Liver (tissue), 9 donors: ENCODE results near the gene MAPK6. TPM values are rescaled to one million over a fixed set of nuclear protein-coding genes. Genes with fewer than 3 reads are reported as not detected.

Experiments used
- DNase-seq: peaks from one replicate; pipeline ENCODE4 v3.0.0-alpha.2; 2017; ENCODE audit warnings: low spot score
- H3K27ac ChIP-seq, 2 donors: one replicate each; pipeline ENCODE4 v1.7.0; 2013; ENCODE audit warnings: inconsistent platforms in 2 of 2, low read length in 2 of 2, control low read depth in 1 of 2, low read depth in 1 of 2, mild to moderate bottlenecking in 1 of 2
- H3K27me3 ChIP-seq, 4 donors: one replicate each; pipeline versions ENCODE4 v1.6.1 to v1.7.0; 2013; ENCODE audit warnings: low read length in 3 of 4, inconsistent platforms in 1 of 4, mild to moderate bottlenecking in 1 of 4, moderate library complexity in 1 of 4; ENCODE audit not compliant: control insufficient read depth in 4 of 4, insufficient read depth in 4 of 4
- H3K36me3 ChIP-seq, 4 donors: one replicate each; pipeline versions ENCODE4 v1.6.1 to v1.7.0; 2013; ENCODE audit warnings: low read length in 3 of 4, mild to moderate bottlenecking in 3 of 4, low read depth in 1 of 4, moderate library complexity in 1 of 4; ENCODE audit not compliant: control insufficient read depth in 4 of 4, insufficient read depth in 3 of 4
- H3K4me1 ChIP-seq, 4 donors: one replicate each; pipeline versions ENCODE4 v1.6.1 to v1.7.0; 2013; ENCODE audit warnings: low read length in 3 of 4, mild to moderate bottlenecking in 3 of 4, moderate library complexity in 1 of 4; ENCODE audit not compliant: control insufficient read depth in 4 of 4, insufficient read depth in 4 of 4
- H3K4me3 ChIP-seq, 3 donors: one replicate each; pipeline versions ENCODE4 v1.6.1 to v1.7.0; 2013; ENCODE audit warnings: low read length in 3 of 3, control low read depth in 1 of 3, low read depth in 1 of 3, mild to moderate bottlenecking in 1 of 3
- H3K9ac ChIP-seq, 2 donors: one replicate each; pipeline ENCODE4 v1.7.0; 2013; ENCODE audit warnings: low read length in 2 of 2, mild to moderate bottlenecking in 2 of 2, moderate library complexity in 2 of 2, control low read depth in 1 of 2, low read depth in 1 of 2
- H3K9me3 ChIP-seq, 4 donors: one replicate each; pipeline versions ENCODE4 v1.6.1 to v1.7.0; 2013; ENCODE audit warnings: low read length in 3 of 4; ENCODE audit not compliant: control insufficient read depth in 4 of 4
- EGR1 ChIP-seq, 2 donors: IDR thresholded peaks; 2 replicates each; pipeline ENCODE4 v1.6.1; 2016 to 2018; ENCODE audit warnings: antibody characterized with exemption in 2 of 2, low read depth in 2 of 2
- FOXA1 ChIP-seq: IDR thresholded peaks from 2 replicates; pipeline ENCODE4 v1.6.1; 2016; ENCODE audit warnings: antibody characterized with exemption
- FOXA2 ChIP-seq: IDR thresholded peaks from 2 replicates; pipeline ENCODE4 v1.6.1; 2016; ENCODE audit warnings: antibody characterized with exemption
- GABPA ChIP-seq, 2 donors: IDR thresholded peaks in 1 of 2; conservative IDR thresholded peaks in 1 of 2; 2 replicates each; pipeline ENCODE4 v1.6.1; 2016; ENCODE audit warnings: antibody characterized with exemption in 2 of 2, mild to moderate bottlenecking in 1 of 2, moderate library complexity in 1 of 2
- HNF4A ChIP-seq, 2 donors: conservative IDR thresholded peaks; 2 replicates each; pipeline ENCODE4 v1.6.1; 2016; ENCODE audit warnings: antibody characterized with exemption in 2 of 2, mild to moderate bottlenecking in 2 of 2
- HNF4G ChIP-seq: IDR thresholded peaks from 2 replicates; pipeline ENCODE4 v1.6.1; 2016; ENCODE audit warnings: antibody characterized with exemption
- JUND ChIP-seq, 2 donors: IDR thresholded peaks; 2 replicates each; pipeline ENCODE4 v1.6.1; 2016; ENCODE audit warnings: antibody characterized with exemption in 2 of 2
- NR2F2 ChIP-seq: IDR thresholded peaks from 2 replicates; pipeline ENCODE4 v1.6.1; 2016; ENCODE audit warnings: antibody characterized with exemption
- RXRA ChIP-seq, 2 donors: IDR thresholded peaks; 2 replicates each; pipeline ENCODE4 v1.6.1; 2017 to 2018; ENCODE audit warnings: antibody characterized with exemption in 2 of 2, mild to moderate bottlenecking in 1 of 2
- SP1 ChIP-seq: IDR thresholded peaks from 2 replicates; pipeline ENCODE4 v1.6.1; 2018; ENCODE audit warnings: antibody characterized with exemption, mild to moderate bottlenecking
- TAF1 ChIP-seq: conservative IDR thresholded peaks from 2 replicates; pipeline ENCODE4 v1.6.1; 2016; ENCODE audit warnings: antibody characterized with exemption, mild to moderate bottlenecking
- YY1 ChIP-seq: IDR thresholded peaks from 2 replicates; pipeline ENCODE4 v1.6.1; 2016; ENCODE audit warnings: antibody characterized with exemption, mild to moderate bottlenecking
- WGBS: extraction: QIAGEN DNeasy Blood & Tissue Kit; methylation state at CpG from one replicate; pipeline ENCODE4 v1.1.7; 2013; 5-methylcytosine and 5-hydroxymethylcytosine counted together
- polyA plus RNA-seq, 2 donors: library from polyadenylated mRNA; stranded (reverse) in 1 of 2; unstranded in 1 of 2; fragments of 200-250 nt in 1 of 2; fragments of >200 nt in 1 of 2; fragmentation: Nextera tagmentation in 1 of 2; extraction: Ambion mirVana in 1 of 2; gene quantifications; one replicate each; pipeline versions ENCODE4 v1.2.1 to v1.2.3, GENCODE V29; 2013 to 2015
- total RNA-seq, 2 donors: library from RNA; depleted of rRNA; stranded (reverse); fragments of >200 nt; gene quantifications; one replicate each; pipeline ENCODE4 v1.2.3, GENCODE V29; 2014
- TF ChIP-seq, protein P1 (sequence below): IDR thresholded peaks from 2 replicates; pipeline ENCODE4 v1.6.1; 2016; ENCODE audit warnings: antibody characterized with exemption
- TF ChIP-seq, protein P2 (sequence below): IDR thresholded peaks from 2 replicates; pipeline ENCODE4 v1.6.1; 2016; ENCODE audit warnings: antibody characterized with exemption
- TF ChIP-seq, protein P3 (sequence below): IDR thresholded peaks from 2 replicates; pipeline ENCODE4 v1.6.1; 2016; ENCODE audit warnings: antibody characterized with exemption
- TF ChIP-seq, protein P4 (sequence below): IDR thresholded peaks from 2 replicates; pipeline ENCODE4 v1.6.1; 2016; ENCODE audit warnings: antibody characterized with exemption, mild to moderate bottlenecking
- donor health status: healthy.
- donor health status: healthy.
- donor health status: healthy.
- donor health status: healthy.
- donor health status: healthy.

The MAPK6 gene
- total and polyA plus RNA-seq, 4 donors: 9.7 to 47.8 (median 32.1) TPM

DNA sequence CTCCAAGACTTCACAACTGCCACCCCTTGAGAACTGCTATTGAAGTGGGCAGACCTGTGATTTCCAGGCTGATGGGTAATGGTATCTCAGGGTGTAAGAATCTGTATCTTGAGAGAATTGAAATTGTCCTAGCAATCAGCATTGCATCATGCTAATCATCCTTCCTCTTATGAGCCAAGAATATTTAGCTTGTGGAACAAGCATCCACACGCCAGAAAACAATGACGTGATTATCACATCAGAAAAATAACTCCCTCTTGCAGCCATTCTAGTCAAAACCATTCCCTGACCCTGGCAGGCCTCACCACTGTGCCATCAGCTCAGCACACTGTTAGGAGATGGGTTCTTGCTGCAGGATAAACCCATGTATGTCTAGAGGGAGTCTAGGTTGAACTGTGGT, 86.8 kb downstream of the MAPK6 start:
- Histone ChIP-seq H3K9ac (no peak overlapping the region), H3K27me3 (no peaks in the 10 kb centered on the region), H3K27ac (no peak overlapping the region), H3K9me3 (no peaks in the 10 kb centered on the region), H3K36me3 (no peaks in the 10 kb centered on the region), H3K4me3 (no peak overlapping the region), H3K4me1 (no peaks in the 10 kb centered on the region)
- TF ChIP-seq SP1 (no peak), FOXA2 (no peak), HNF4A (conservative IDR thresholded peaks at IDR 0.05) (no peak), FOXA1 (no peak), RXRA (IDR thresholded peaks at IDR 0.05) (no peak), TAF1 (no peak), JUND (IDR thresholded peaks at IDR 0.05) (no peak)
- TF ChIP-seq, protein P1, sequence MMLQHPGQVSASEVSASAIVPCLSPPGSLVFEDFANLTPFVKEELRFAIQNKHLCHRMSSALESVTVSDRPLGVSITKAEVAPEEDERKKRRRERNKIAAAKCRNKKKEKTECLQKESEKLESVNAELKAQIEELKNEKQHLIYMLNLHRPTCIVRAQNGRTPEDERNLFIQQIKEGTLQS: no peak
- no peak for DNase-seq
- WGBS: 90% methylated on average over 2 of the region's 2 CpGs

DNA sequence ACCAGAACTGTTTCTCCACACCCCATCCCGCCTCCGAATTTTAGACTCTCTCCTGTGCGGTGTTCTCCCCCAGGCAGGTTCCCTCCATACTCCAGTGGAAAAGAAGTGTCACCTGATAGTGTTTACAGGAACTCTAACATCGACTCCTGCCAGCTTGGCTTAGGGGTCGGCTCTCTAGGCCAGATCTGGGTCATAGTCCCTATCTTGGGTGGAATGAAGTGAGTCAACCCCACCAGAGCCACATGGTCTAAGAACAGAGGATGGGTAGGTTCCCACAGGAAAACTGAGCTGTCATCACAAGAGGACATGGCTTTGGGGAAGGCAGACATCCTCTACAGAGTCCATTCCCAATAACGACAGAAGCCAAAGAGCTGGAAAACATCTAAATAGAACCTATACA, 87.6 kb downstream of the MAPK6 start:
- Histone ChIP-seq H3K36me3 (no peaks in the 10 kb centered on the region), H3K27ac (no peak overlapping the region), H3K4me1 (peaks cover 0 to 2% (median 0%) of the 10 kb centered on the region in 4 donors), H3K9me3 (no peaks in the 10 kb centered on the region), H3K9ac (no peak overlapping the region), H3K4me3 (no peak overlapping the region), H3K27me3 (no peaks in the 10 kb centered on the region)
- no peak for TF ChIP-seq TAF1
- TF ChIP-seq RXRA (IDR thresholded peaks at IDR 0.05): no peak
- TF ChIP-seq, protein P2, sequence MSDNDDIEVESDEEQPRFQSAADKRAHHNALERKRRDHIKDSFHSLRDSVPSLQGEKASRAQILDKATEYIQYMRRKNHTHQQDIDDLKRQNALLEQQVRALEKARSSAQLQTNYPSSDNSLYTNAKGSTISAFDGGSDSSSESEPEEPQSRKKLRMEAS: no peak
- TF ChIP-seq HNF4A (conservative IDR thresholded peaks at IDR 0.05): no peak
- TF ChIP-seq HNF4G: no peak
- 65% methylated on average over 6 of the region's 6 CpGs for WGBS
- no peak for DNase-seq

DNA sequence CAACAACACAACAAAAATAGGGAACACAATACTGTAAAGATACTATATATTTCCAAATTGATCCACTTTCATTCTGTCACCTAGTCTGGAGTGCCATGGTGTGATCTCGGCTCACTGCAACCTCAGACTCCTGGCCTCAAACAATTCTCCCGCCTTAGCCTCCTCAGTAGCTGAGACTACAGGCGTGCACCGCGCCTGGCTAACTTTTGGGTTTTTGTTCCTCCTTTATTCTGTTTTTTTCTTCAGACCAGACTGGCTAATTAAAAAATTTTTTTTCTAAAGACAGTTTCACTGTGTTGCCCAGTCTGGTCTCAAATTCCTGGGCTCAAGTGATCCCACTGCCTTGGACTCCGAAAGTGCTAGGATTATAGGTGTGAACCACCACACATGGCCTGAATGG, 88.2 kb downstream of the MAPK6 start:
- Histone ChIP-seq H3K4me3 (no peak overlapping the region), H3K9ac (no peak overlapping the region), H3K9me3 (no peaks in the 10 kb centered on the region), H3K27me3 (no peaks in the 10 kb centered on the region), H3K27ac (no peak overlapping the region), H3K4me1 (peaks cover 0 to 4% (median 1%) of the 10 kb centered on the region in 4 donors), H3K36me3 (no peaks in the 10 kb centered on the region)
- TF ChIP-seq GABPA (IDR thresholded peaks at IDR 0.05 in 1 of 2, conservative IDR thresholded peaks at IDR 0.05 in 1 of 2): no peak
- TF ChIP-seq EGR1 (IDR thresholded peaks at IDR 0.05; ENCODE audit: low read depth in 2 of 2): no peak
- TF ChIP-seq NR2F2: no peak
- DNase-seq: no peak
- 98% methylated on average over 6 of the region's 6 CpGs for whole genome bisulfite sequencing

DNA sequence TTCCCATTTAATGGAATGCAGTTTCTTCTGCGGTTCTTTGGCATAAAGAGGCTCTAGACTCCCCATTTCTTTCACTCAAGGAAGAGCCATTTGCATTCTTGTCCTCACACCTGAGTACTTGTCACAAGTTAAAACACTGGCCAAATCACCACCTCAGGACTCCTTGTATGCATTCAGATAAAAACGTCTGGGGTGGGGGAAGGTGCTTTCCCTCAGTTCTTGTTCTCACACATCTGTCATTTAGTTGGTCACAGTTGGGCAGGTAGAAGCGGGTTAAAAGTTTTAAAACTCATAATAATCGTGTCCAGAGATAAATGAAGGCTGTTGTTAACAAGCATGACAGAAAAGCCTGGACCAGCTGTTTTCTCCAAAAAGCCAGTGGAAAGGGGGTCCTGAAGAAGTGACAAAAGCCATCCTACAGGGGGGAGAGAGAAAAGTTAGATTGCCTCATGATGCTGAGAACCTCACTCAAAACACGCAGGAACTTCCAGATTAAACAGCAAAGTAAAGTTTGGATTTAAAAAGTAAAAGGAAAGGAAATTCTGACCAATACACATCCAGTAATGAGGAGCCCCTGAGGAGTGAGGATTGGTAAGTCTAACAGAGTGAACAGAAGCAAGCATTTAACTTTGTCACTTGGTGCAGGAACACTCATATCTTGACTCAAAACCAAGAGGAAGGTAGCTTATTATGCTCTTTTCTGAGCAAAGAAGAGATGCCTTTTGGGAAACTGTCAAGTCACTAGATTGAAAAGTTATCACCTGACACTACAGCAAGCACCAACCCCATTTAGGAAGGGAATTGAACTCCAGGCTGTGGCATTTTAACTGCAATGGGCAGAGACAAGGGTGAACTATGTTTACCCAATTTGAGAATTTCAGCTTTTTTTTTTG, 90.8 kb downstream of the MAPK6 start:
- no peak overlapping the region for H3K4me3 ChIP-seq
- no peak overlapping the region for H3K27ac ChIP-seq
- no peaks in the 10 kb centered on the region for H3K36me3 ChIP-seq
- 79% methylated on average over 5 of the region's 5 CpGs for WGBS
- H3K27me3 ChIP-seq: no peaks in the 10 kb centered on the region
- peaks cover 0 to 10% (median 5%) of the 10 kb centered on the region in 4 donors for H3K4me1 ChIP-seq
- H3K9me3 ChIP-seq: no peaks in the 10 kb centered on the region
- H3K9ac ChIP-seq: no peak overlapping the region
- DNase-seq: no peak
- no peak for TF ChIP-seq EGR1 (IDR thresholded peaks at IDR 0.05; ENCODE audit: low read depth in 2 of 2)
- TF ChIP-seq RXRA (IDR thresholded peaks at IDR 0.05): no peak
- TF ChIP-seq, protein P3, sequence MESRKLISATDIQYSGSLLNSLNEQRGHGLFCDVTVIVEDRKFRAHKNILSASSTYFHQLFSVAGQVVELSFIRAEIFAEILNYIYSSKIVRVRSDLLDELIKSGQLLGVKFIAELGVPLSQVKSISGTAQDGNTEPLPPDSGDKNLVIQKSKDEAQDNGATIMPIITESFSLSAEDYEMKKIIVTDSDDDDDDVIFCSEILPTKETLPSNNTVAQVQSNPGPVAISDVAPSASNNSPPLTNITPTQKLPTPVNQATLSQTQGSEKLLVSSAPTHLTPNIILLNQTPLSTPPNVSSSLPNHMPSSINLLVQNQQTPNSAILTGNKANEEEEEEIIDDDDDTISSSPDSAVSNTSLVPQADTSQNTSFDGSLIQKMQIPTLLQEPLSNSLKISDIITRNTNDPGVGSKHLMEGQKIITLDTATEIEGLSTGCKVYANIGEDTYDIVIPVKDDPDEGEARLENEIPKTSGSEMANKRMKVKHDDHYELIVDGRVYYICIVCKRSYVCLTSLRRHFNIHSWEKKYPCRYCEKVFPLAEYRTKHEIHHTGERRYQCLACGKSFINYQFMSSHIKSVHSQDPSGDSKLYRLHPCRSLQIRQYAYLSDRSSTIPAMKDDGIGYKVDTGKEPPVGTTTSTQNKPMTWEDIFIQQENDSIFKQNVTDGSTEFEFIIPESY: no peak
- TF ChIP-seq YY1: no peak
- no peak for TF ChIP-seq JUND (IDR thresholded peaks at IDR 0.05)
- no peak for TF ChIP-seq NR2F2
- TF ChIP-seq, protein P4, sequence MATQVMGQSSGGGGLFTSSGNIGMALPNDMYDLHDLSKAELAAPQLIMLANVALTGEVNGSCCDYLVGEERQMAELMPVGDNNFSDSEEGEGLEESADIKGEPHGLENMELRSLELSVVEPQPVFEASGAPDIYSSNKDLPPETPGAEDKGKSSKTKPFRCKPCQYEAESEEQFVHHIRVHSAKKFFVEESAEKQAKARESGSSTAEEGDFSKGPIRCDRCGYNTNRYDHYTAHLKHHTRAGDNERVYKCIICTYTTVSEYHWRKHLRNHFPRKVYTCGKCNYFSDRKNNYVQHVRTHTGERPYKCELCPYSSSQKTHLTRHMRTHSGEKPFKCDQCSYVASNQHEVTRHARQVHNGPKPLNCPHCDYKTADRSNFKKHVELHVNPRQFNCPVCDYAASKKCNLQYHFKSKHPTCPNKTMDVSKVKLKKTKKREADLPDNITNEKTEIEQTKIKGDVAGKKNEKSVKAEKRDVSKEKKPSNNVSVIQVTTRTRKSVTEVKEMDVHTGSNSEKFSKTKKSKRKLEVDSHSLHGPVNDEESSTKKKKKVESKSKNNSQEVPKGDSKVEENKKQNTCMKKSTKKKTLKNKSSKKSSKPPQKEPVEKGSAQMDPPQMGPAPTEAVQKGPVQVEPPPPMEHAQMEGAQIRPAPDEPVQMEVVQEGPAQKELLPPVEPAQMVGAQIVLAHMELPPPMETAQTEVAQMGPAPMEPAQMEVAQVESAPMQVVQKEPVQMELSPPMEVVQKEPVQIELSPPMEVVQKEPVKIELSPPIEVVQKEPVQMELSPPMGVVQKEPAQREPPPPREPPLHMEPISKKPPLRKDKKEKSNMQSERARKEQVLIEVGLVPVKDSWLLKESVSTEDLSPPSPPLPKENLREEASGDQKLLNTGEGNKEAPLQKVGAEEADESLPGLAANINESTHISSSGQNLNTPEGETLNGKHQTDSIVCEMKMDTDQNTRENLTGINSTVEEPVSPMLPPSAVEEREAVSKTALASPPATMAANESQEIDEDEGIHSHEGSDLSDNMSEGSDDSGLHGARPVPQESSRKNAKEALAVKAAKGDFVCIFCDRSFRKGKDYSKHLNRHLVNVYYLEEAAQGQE: no peak
- no peak for TF ChIP-seq FOXA1
